Measurements from ENCODE around the gene ARHGAP22. TPM values are rescaled to one million over a fixed set of nuclear protein-coding genes. Genes with fewer than 3 reads are reported as not detected.

The ARHGAP22 gene
- polyA plus RNA-seq, 4 donors = 0.97 to 1.9 (median 1.2) TPM

- DNase-seq (ENCODE audit: low read depth in 4 of 4, low spot score in 3 of 4) = no peak
Observed at GRCh38 chr10:48406658-48407057, 198.2 kb downstream of the ARHGAP22 start.

GRCh38 chr10:48406204-48406603 is 198.7 kb downstream of the ARHGAP22 start:
- no peak for DNase-seq (ENCODE audit: low read depth in 4 of 4, low spot score in 3 of 4)

- DNase-seq (ENCODE audit: low read depth in 4 of 4, low spot score in 3 of 4) = no peak
Observed at GRCh38 chr10:48404646-48405045, 200.2 kb downstream of the ARHGAP22 start.

GRCh38 chr10:48400850-48401220 is 204.0 kb downstream of the ARHGAP22 start:
- DNase-seq (ENCODE audit: low read depth in 4 of 4, low spot score in 3 of 4) = no peak

- DNase-seq (ENCODE audit: low read depth in 4 of 4, low spot score in 3 of 4) = no peak
Observed at GRCh38 chr10:48400129-48400849, 204.6 kb downstream of the ARHGAP22 start.

- DNase-seq (ENCODE audit: low read depth in 4 of 4, low spot score in 3 of 4) = no peak
Observed at GRCh38 chr10:48399551-48399950, 205.3 kb downstream of the ARHGAP22 start.

GRCh38 chr10:48399056-48399541 is 205.8 kb downstream of the ARHGAP22 start:
- DNase-seq (ENCODE audit: low read depth in 4 of 4, low spot score in 3 of 4) = no peak

- no peak for DNase-seq (ENCODE audit: low read depth in 4 of 4, low spot score in 3 of 4)
Observed at GRCh38 chr10:48398261-48398660, 206.6 kb downstream of the ARHGAP22 start.

Other genes starting within 250 kb of the ARHGAP22 start
- gene WDFY4, start 79.8 kb upstream of the ARHGAP22 start, polyA plus RNA-seq (ENCODE audit: insufficient read length in 4 of 4) = 1 to 10 TPM; 1.3 to 2.1 (median 1.7) TPM